Osteoblast (primary cell): ENCODE results near the gene CADPS2. TPM values are rescaled to one million over a fixed set of nuclear protein-coding genes. Genes with fewer than 3 reads are reported as not detected.

Experiments used
- DNase-seq: peaks from one replicate; pipeline ENCODE4 v3.0.0; 2011; ENCODE audit warnings: low spot score, mixed read lengths; ENCODE audit not compliant: insufficient read length; ENCODE audit errors: missing footprints
- H2AFZ ChIP-seq: 2 replicates; pipeline ENCODE4 v1.6.0; 2011; ENCODE audit warnings: mild to moderate bottlenecking, low read length
- H3K27ac ChIP-seq: 2 replicates; pipeline ENCODE4 v1.5.1; 2011; ENCODE audit warnings: mild to moderate bottlenecking, low read depth, low read length, moderate library complexity
- H3K27me3 ChIP-seq: 2 replicates; pipeline ENCODE4 v1.6.0; 2012; ENCODE audit warnings: mild to moderate bottlenecking, control low read depth, inconsistent platforms, low read length, moderate library complexity; ENCODE audit not compliant: insufficient read depth
- H3K36me3 ChIP-seq: 2 replicates; pipeline ENCODE4 v1.5.1; 2011; ENCODE audit warnings: mild to moderate bottlenecking, low read length, control low read depth, moderate library complexity; ENCODE audit not compliant: insufficient read depth
- H3K4me1 ChIP-seq: 2 replicates; pipeline ENCODE4 v1.5.1; 2011; ENCODE audit warnings: mild to moderate bottlenecking, low read length, control low read depth, moderate library complexity; ENCODE audit not compliant: insufficient read depth
- H3K4me2 ChIP-seq: 2 replicates; pipeline ENCODE4 v1.6.0; 2011; ENCODE audit warnings: mild to moderate bottlenecking, low read length; ENCODE audit not compliant: insufficient read depth
- H3K4me3 ChIP-seq: fragments of 200-600 bp; sonication (generic); 3 replicates; pipeline ENCODE4 v1.5.1; 2012; ENCODE audit warnings: mild to moderate bottlenecking, low read length, inconsistent platforms; ENCODE audit not compliant: insufficient read depth
- H3K79me2 ChIP-seq: 2 replicates; pipeline ENCODE4 v1.6.0; 2012; ENCODE audit warnings: mild to moderate bottlenecking, low read length, control low read depth, inconsistent platforms; ENCODE audit not compliant: insufficient read depth
- H3K9me3 ChIP-seq: 2 replicates; pipeline ENCODE4 v1.5.1; 2011; ENCODE audit warnings: low read depth, low read length, control low read depth
- H4K20me1 ChIP-seq: 2 replicates; pipeline ENCODE4 v1.6.0; 2012; ENCODE audit warnings: mild to moderate bottlenecking, low read length, control low read depth; ENCODE audit not compliant: insufficient read depth
- total RNA-seq: library from RNA; depleted of rRNA; stranded (reverse); fragments of >200 nt; gene quantifications from 2 replicates; pipeline ENCODE4 v1.2.3, GENCODE V29; 2012
- TF ChIP-seq, protein P1 (sequence below): IDR thresholded peaks from 2 replicates; pipeline ENCODE4 v1.5.1; 2011; ENCODE audit warnings: mild to moderate bottlenecking, low read depth, low read length, moderate library complexity; ENCODE audit errors: extremely low read depth

CADPS2 gene
- total RNA-seq, 1 donor = 21.7 TPM

DNA sequence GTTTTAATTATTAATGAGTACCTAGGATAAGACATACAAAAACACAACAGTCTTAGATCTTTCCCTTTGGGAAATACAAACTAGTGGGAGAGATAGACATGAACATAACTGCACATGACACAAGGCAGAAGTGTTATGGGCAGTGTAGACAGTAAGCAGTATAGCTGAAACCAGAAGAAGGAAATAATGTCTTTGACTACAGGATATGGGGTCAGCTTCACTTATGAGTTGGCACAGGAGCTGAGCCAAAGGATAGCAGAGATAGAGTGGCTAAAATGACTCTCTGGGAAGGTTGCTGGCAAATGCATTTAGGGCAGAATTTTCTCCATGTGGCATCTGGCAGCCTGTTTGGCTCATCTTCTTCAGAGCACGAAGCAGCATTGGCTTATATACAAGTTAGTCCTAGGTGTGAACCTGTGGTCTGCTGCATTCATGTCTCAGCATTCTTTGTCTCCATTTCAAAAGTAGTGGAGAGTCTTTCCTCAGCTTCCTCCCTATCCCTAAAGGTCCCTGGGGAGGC, 521.4 kb downstream of the CADPS2 start:
- H3K79me2 ChIP-seq = no peaks in the 10 kb centered on the region
- no peaks in the 10 kb centered on the region for H3K36me3 ChIP-seq
- H2AFZ ChIP-seq = no peak overlapping the region
- H4K20me1 ChIP-seq = no peaks in the 10 kb centered on the region
- H3K4me3 ChIP-seq = no peak overlapping the region
- H3K27ac ChIP-seq = no peak overlapping the region
- no peaks in the 10 kb centered on the region for H3K4me1 ChIP-seq
- no peaks in the 10 kb centered on the region for H3K9me3 ChIP-seq
- DNase-seq = no peak
- H3K4me2 ChIP-seq = no peak overlapping the region
- no peaks in the 10 kb centered on the region for H3K27me3 ChIP-seq
- TF ChIP-seq, protein P1, sequence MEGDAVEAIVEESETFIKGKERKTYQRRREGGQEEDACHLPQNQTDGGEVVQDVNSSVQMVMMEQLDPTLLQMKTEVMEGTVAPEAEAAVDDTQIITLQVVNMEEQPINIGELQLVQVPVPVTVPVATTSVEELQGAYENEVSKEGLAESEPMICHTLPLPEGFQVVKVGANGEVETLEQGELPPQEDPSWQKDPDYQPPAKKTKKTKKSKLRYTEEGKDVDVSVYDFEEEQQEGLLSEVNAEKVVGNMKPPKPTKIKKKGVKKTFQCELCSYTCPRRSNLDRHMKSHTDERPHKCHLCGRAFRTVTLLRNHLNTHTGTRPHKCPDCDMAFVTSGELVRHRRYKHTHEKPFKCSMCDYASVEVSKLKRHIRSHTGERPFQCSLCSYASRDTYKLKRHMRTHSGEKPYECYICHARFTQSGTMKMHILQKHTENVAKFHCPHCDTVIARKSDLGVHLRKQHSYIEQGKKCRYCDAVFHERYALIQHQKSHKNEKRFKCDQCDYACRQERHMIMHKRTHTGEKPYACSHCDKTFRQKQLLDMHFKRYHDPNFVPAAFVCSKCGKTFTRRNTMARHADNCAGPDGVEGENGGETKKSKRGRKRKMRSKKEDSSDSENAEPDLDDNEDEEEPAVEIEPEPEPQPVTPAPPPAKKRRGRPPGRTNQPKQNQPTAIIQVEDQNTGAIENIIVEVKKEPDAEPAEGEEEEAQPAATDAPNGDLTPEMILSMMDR = no peak

DNA sequence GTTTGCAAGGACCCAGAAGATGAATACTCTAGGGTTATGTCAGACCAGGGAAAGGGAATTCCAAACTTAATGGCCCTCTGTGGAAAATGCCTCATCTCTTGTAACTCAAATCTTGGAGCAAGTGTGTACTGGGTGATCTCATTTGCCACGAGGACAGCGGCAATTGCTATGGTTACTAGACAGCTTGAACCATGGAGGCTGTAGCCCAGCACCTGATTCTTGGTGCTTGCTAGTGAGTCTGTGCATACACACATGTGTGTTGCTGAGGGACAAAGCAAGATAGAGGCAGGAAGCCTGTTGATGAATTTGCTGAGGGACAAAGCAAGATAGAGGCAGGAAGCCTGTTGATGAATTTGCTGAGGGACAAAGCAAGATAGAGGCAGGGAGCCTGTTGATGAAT, 523.1 kb downstream of the CADPS2 start:
- Histone ChIP-seq H3K36me3 (no peaks in the 10 kb centered on the region), H3K4me1 (no peaks in the 10 kb centered on the region), H3K4me2 (no peak overlapping the region), H3K9me3 (no peaks in the 10 kb centered on the region), H4K20me1 (no peaks in the 10 kb centered on the region), H2AFZ (no peak overlapping the region), H3K79me2 (no peaks in the 10 kb centered on the region), H3K27ac (no peak overlapping the region), H3K27me3 (no peaks in the 10 kb centered on the region), H3K4me3 (no peak overlapping the region)
- DNase-seq = no peak
- TF ChIP-seq, protein P1 = no peak

DNA sequence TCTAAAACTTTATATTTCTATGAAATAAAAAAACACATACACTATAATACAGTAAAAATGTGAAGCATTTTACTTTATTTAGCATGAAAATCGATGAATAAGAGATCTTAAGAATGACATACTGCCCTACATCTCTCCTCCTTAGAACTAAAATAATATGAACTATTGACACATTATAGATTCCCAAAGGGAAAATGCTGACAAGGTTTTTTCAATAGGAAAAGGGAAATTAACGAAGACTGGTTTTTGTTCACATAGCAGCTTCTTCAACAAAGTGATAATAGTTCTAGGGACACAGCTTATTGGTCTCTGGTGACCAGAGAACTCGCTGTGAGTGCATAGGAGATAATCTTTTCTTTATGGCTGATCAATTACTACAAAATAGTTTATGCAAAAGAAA, 523.8 kb downstream of the CADPS2 start:
- Histone ChIP-seq H2AFZ (no peak overlapping the region), H3K27me3 (no peaks in the 10 kb centered on the region), H3K4me1 (no peaks in the 10 kb centered on the region), H3K27ac (no peak overlapping the region), H4K20me1 (no peaks in the 10 kb centered on the region), H3K79me2 (no peaks in the 10 kb centered on the region), H3K9me3 (no peaks in the 10 kb centered on the region), H3K4me3 (no peak overlapping the region), H3K4me2 (no peak overlapping the region), H3K36me3 (no peaks in the 10 kb centered on the region)
- peak; percentile 46 for DNase-seq
- TF ChIP-seq, protein P1 = no peak

DNA sequence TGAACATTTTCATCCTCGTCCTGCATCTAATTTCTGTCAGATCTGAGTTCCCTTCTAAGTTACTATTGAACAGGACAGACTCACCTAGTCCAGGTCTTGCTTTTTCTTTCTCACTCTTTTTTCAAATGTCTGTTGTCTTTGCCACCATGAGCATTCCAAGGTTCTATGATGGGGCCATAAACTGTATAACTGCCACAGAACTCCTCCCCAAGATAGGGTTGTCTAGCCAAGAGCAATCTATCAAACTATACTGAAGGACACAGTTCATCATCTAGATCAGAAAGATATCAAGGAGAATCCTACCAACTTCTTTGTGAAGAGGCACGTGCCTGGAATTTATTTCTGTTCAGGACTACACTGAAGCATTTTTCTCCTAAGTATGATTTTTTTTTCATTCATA, 531.6 kb downstream of the CADPS2 start:
- no peaks in the 10 kb centered on the region for H4K20me1 ChIP-seq
- no peaks in the 10 kb centered on the region for H3K27me3 ChIP-seq
- no peak overlapping the region for H3K4me3 ChIP-seq
- no peak overlapping the region for H3K4me2 ChIP-seq
- DNase-seq = no peak
- H3K36me3 ChIP-seq = no peaks in the 10 kb centered on the region
- H2AFZ ChIP-seq = no peak overlapping the region
- H3K79me2 ChIP-seq = no peaks in the 10 kb centered on the region
- no peak overlapping the region for H3K27ac ChIP-seq
- TF ChIP-seq, protein P1 = no peak
- no peaks in the 10 kb centered on the region for H3K9me3 ChIP-seq
- no peaks in the 10 kb centered on the region for H3K4me1 ChIP-seq
